Upper lobe of left lung (tissue), 4 donors: ENCODE measurements around the gene ZNF205.

Source experiments
- CTCF ChIP-seq, 6 experiments: fragments of 450-650 bp in 4 of 6; fragments of 200-600 bp in 2 of 6; sonication (generic) in 2 of 6; IDR thresholded peaks; one replicate each; pipeline ENCODE4 v1.5.1; 2016 to 2019; ENCODE audit warnings: antibody characterized with exemption in 6 of 6
- POLR2A ChIP-seq, 4 donors: fragments of 450-650 bp; IDR thresholded peaks; one replicate each; pipeline ENCODE4 v1.5.1; 2016 to 2017; ENCODE audit warnings: antibody characterized with exemption in 4 of 4, mild to moderate bottlenecking in 2 of 4
- POLR2AphosphoS5 ChIP-seq, 2 donors: sonication (generic); formaldehyde crosslinking; IDR thresholded peaks; one replicate each; pipeline ENCODE4 v1.5.1; 2017; ENCODE audit warnings: antibody characterized with exemption in 2 of 2

- no peak for TF ChIP-seq CTCF (IDR thresholded peaks at IDR 0.05)
- TF ChIP-seq POLR2A (IDR thresholded peaks at IDR 0.05): no peak
- no peak for TF ChIP-seq POLR2AphosphoS5 (IDR thresholded peaks at IDR 0.05)
These were observed 21.5 kb downstream of the ZNF205 start for GRCh38 chr16:3133844-3134243.
